ENCODE data around the gene ZFYVE21. TPM values are rescaled to one million over a fixed set of nuclear protein-coding genes. Genes with fewer than 3 reads are reported as not detected.

Gene ZFYVE21
- total and polyA plus RNA-seq, 4 donors = 28.0 to 36.9 (median 30.8) TPM

DNA sequence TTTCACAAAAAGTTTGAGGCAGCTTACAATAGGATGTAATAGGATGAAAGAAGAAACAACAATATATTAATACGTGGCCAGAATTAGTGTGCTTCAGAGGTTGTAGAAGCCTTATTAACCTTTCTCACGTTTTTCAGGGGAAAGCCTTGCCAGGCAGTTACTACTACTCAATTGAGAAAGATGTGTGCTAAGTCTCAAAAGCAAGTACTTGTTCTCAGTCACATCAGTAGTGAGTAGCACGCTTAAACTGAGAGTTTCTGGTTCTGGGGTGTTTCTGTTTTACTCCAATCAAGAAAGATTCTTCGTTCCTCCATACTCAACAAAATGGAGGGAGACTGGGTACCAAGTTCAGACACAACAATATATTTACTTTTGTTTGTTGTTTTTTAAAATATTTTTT lies 47.9 kb upstream of the ZFYVE21 start:
- no peak for DNase-seq (ENCODE audit: low spot score)
- WGBS = 89% methylated on average over 4 of the region's 4 CpGs
- no peak overlapping the region for H3K9ac ChIP-seq (ENCODE audit: low read depth in 1 of 2, low read length in 2 of 2)
- no peak for TF ChIP-seq JUND (IDR thresholded peaks at IDR 0.05)
- TF ChIP-seq MAX (IDR thresholded peaks at IDR 0.05) = no peak
- TF ChIP-seq FOXA1 (IDR thresholded peaks at IDR 0.05) = no peak
- H3K9me3 ChIP-seq (ENCODE audit: control insufficient read depth in 4 of 4, low read length in 3 of 4) = no peaks in the 10 kb centered on the region
- no peak overlapping the region for H3K27ac ChIP-seq (ENCODE audit: low read depth in 1 of 2, low read length in 2 of 2)
- H3K36me3 ChIP-seq (ENCODE audit: control insufficient read depth in 4 of 4, insufficient read depth in 3 of 4, low read depth in 1 of 4, low read length in 3 of 4) = peaks cover 8 to 50% (median 31%) of the 10 kb centered on the region in 4 donors
- no peaks in the 10 kb centered on the region for H3K27me3 ChIP-seq (ENCODE audit: control insufficient read depth in 4 of 4, insufficient read depth in 4 of 4, low read length in 3 of 4)
- no peak overlapping the region for H3K4me3 ChIP-seq (ENCODE audit: low read depth in 1 of 3, low read length in 3 of 3)
- H3K4me1 ChIP-seq (ENCODE audit: control insufficient read depth in 4 of 4, insufficient read depth in 4 of 4, low read length in 3 of 4) = no peaks in the 10 kb centered on the region

- no peak for TF ChIP-seq GABPA (IDR thresholded peaks at IDR 0.05 in 1 of 2, conservative IDR thresholded peaks at IDR 0.05 in 1 of 2)
- TF ChIP-seq, protein P1, sequence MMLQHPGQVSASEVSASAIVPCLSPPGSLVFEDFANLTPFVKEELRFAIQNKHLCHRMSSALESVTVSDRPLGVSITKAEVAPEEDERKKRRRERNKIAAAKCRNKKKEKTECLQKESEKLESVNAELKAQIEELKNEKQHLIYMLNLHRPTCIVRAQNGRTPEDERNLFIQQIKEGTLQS (IDR thresholded peaks at IDR 0.05) = no peak
- no peak for TF ChIP-seq FOXA1 (IDR thresholded peaks at IDR 0.05)
- TF ChIP-seq EGR1 (IDR thresholded peaks at IDR 0.05; ENCODE audit: low read depth in 2 of 2) = no peak
- no peak for TF ChIP-seq NR2F2 (IDR thresholded peaks at IDR 0.05)
- Histone ChIP-seq H3K4me3 (ENCODE audit: low read depth in 1 of 3, low read length in 3 of 3) (no peak overlapping the region), H3K27ac (ENCODE audit: low read depth in 1 of 2, low read length in 2 of 2) (no peak overlapping the region), H3K9ac (ENCODE audit: low read depth in 1 of 2, low read length in 2 of 2) (no peak overlapping the region), H3K4me1 (ENCODE audit: control insufficient read depth in 4 of 4, insufficient read depth in 4 of 4, low read length in 3 of 4) (no peaks in the 10 kb centered on the region), H3K9me3 (ENCODE audit: control insufficient read depth in 4 of 4, low read length in 3 of 4) (no peaks in the 10 kb centered on the region), H3K27me3 (ENCODE audit: control insufficient read depth in 4 of 4, insufficient read depth in 4 of 4, low read length in 3 of 4) (no peaks in the 10 kb centered on the region), H3K36me3 (ENCODE audit: control insufficient read depth in 4 of 4, insufficient read depth in 3 of 4, low read depth in 1 of 4, low read length in 3 of 4) (peaks cover 8 to 52% (median 35%) of the 10 kb centered on the region in 4 donors)
- no peak for DNase-seq (ENCODE audit: low spot score)
- 84% methylated on average over 3 of the region's 3 CpGs for WGBS
Observed at GRCh38 chr14:103668117-103668516, 47.5 kb upstream of the ZFYVE21 start.

- WGBS = 99% methylated on average over 2 of the region's 2 CpGs
- Histone ChIP-seq H3K4me3 (ENCODE audit: low read depth in 1 of 3, low read length in 3 of 3) (no peak overlapping the region), H3K27me3 (ENCODE audit: control insufficient read depth in 4 of 4, insufficient read depth in 4 of 4, low read length in 3 of 4) (no peaks in the 10 kb centered on the region), H3K36me3 (ENCODE audit: control insufficient read depth in 4 of 4, insufficient read depth in 3 of 4, low read depth in 1 of 4, low read length in 3 of 4) (peaks cover 5 to 57% (median 42%) of the 10 kb centered on the region in 4 donors), H3K9me3 (ENCODE audit: control insufficient read depth in 4 of 4, low read length in 3 of 4) (no peaks in the 10 kb centered on the region), H3K27ac (ENCODE audit: low read depth in 1 of 2, low read length in 2 of 2) (no peak overlapping the region), H3K9ac (ENCODE audit: low read depth in 1 of 2, low read length in 2 of 2) (no peak overlapping the region), H3K4me1 (ENCODE audit: control insufficient read depth in 4 of 4, insufficient read depth in 4 of 4, low read length in 3 of 4) (no peaks in the 10 kb centered on the region)
- no peak for DNase-seq (ENCODE audit: low spot score)
- no peak for TF ChIP-seq SP1 (IDR thresholded peaks at IDR 0.05)
Observed at GRCh38 chr14:103669370-103669769, 46.2 kb upstream of the ZFYVE21 start.

GRCh38 chr14:103671911-103672310 lies 43.7 kb upstream of the ZFYVE21 start:
- Histone ChIP-seq H3K4me3 (ENCODE audit: low read depth in 1 of 3, low read length in 3 of 3) (no peak overlapping the region), H3K36me3 (ENCODE audit: control insufficient read depth in 4 of 4, insufficient read depth in 3 of 4, low read depth in 1 of 4, low read length in 3 of 4) (peaks cover 10 to 78% (median 62%) of the 10 kb centered on the region in 4 donors), H3K4me1 (ENCODE audit: control insufficient read depth in 4 of 4, insufficient read depth in 4 of 4, low read length in 3 of 4) (no peaks in the 10 kb centered on the region), H3K27me3 (ENCODE audit: control insufficient read depth in 4 of 4, insufficient read depth in 4 of 4, low read length in 3 of 4) (no peaks in the 10 kb centered on the region), H3K27ac (ENCODE audit: low read depth in 1 of 2, low read length in 2 of 2) (no peak overlapping the region), H3K9ac (ENCODE audit: low read depth in 1 of 2, low read length in 2 of 2) (no peak overlapping the region), H3K9me3 (ENCODE audit: control insufficient read depth in 4 of 4, low read length in 3 of 4) (no peaks in the 10 kb centered on the region)
- WGBS = 98% methylated on average over 4 of the region's 4 CpGs
- no peak for DNase-seq (ENCODE audit: low spot score)
- TF ChIP-seq RXRA (IDR thresholded peaks at IDR 0.05) = no peak
- TF ChIP-seq, protein P2, sequence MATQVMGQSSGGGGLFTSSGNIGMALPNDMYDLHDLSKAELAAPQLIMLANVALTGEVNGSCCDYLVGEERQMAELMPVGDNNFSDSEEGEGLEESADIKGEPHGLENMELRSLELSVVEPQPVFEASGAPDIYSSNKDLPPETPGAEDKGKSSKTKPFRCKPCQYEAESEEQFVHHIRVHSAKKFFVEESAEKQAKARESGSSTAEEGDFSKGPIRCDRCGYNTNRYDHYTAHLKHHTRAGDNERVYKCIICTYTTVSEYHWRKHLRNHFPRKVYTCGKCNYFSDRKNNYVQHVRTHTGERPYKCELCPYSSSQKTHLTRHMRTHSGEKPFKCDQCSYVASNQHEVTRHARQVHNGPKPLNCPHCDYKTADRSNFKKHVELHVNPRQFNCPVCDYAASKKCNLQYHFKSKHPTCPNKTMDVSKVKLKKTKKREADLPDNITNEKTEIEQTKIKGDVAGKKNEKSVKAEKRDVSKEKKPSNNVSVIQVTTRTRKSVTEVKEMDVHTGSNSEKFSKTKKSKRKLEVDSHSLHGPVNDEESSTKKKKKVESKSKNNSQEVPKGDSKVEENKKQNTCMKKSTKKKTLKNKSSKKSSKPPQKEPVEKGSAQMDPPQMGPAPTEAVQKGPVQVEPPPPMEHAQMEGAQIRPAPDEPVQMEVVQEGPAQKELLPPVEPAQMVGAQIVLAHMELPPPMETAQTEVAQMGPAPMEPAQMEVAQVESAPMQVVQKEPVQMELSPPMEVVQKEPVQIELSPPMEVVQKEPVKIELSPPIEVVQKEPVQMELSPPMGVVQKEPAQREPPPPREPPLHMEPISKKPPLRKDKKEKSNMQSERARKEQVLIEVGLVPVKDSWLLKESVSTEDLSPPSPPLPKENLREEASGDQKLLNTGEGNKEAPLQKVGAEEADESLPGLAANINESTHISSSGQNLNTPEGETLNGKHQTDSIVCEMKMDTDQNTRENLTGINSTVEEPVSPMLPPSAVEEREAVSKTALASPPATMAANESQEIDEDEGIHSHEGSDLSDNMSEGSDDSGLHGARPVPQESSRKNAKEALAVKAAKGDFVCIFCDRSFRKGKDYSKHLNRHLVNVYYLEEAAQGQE (IDR thresholded peaks at IDR 0.05) = no peak
- TF ChIP-seq HNF4G (IDR thresholded peaks at IDR 0.05) = no peak
- no peak for TF ChIP-seq GABPA (IDR thresholded peaks at IDR 0.05 in 1 of 2, conservative IDR thresholded peaks at IDR 0.05 in 1 of 2)
- no peak for TF ChIP-seq JUND (IDR thresholded peaks at IDR 0.05)
- TF ChIP-seq FOXA2 (IDR thresholded peaks at IDR 0.05) = no peak
- TF ChIP-seq, protein P3, sequence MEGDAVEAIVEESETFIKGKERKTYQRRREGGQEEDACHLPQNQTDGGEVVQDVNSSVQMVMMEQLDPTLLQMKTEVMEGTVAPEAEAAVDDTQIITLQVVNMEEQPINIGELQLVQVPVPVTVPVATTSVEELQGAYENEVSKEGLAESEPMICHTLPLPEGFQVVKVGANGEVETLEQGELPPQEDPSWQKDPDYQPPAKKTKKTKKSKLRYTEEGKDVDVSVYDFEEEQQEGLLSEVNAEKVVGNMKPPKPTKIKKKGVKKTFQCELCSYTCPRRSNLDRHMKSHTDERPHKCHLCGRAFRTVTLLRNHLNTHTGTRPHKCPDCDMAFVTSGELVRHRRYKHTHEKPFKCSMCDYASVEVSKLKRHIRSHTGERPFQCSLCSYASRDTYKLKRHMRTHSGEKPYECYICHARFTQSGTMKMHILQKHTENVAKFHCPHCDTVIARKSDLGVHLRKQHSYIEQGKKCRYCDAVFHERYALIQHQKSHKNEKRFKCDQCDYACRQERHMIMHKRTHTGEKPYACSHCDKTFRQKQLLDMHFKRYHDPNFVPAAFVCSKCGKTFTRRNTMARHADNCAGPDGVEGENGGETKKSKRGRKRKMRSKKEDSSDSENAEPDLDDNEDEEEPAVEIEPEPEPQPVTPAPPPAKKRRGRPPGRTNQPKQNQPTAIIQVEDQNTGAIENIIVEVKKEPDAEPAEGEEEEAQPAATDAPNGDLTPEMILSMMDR (IDR thresholded peaks at IDR 0.05; ENCODE audit: low read depth, low read length, missing input control) = no peak
- no peak for TF ChIP-seq SP1 (IDR thresholded peaks at IDR 0.05)
- TF ChIP-seq YY1 (IDR thresholded peaks at IDR 0.05) = no peak
- TF ChIP-seq HNF4A (conservative IDR thresholded peaks at IDR 0.05) = no peak
- no peak for TF ChIP-seq TAF1 (conservative IDR thresholded peaks at IDR 0.05)
- TF ChIP-seq FOXA1 (IDR thresholded peaks at IDR 0.05) = no peak
- TF ChIP-seq NR2F2 (IDR thresholded peaks at IDR 0.05) = no peak
- TF ChIP-seq RAD21 (IDR thresholded peaks at IDR 0.05) = no peak

Measured in liver (tissue), 9 donors.